ENCODE results near the gene HSDL1. TPM values are rescaled to one million over a fixed set of nuclear protein-coding genes. Genes with fewer than 3 reads are reported as not detected.
A peak's percentile ranks its signal among the peaks of the same experiment; 100 is the strongest.

HSDL1 gene
- polyA plus RNA-seq, 1 donor from 2014 or later = 217 TPM

DNA sequence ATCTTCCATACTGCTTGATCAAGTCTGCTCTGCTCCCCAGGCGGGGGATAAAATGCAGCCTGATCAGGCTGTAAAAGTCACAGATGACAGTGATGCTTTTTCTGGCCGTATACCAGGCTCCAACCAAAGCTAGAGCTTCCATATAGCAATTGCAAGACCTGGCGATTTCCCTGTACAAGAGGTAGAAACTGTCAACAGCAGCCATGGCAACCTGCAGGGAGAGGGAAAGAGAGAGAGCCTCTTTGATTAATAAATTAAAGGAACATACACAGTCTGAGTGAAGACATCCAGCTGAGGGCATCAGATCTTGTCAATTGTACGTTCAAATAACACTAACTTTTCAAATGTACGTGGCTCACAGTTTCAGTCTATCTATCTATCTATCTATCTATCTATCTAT is 13.9 kb downstream of the HSDL1 start:
- Histone ChIP-seq H3K9ac (ENCODE audit: low read length) (peak overlapping the region; percentile 25), H3K79me2 (replicated peaks; ENCODE audit: insufficient read depth, low read length) (peaks cover 26% of the 10 kb centered on the region), H3K27ac (ENCODE audit: low read length) (peak overlapping the region; percentile 71), H3K27me3 (ENCODE audit: insufficient read depth, low read depth, low read length) (no peaks in the 10 kb centered on the region), H3K36me3 (ENCODE audit: insufficient read depth, low read length) (no peaks in the 10 kb centered on the region), H3K4me2 (ENCODE audit: low read length) (peak overlapping the region; percentile 22), H2AFZ (ENCODE audit: low read depth, low read length) (no peak overlapping the region), H3K9me2 (ENCODE audit: insufficient read depth, low read length) (no peaks in the 10 kb centered on the region), H3K9me3 (ENCODE audit: low read length) (no peaks in the 10 kb centered on the region), H3F3A (ENCODE audit: insufficient read depth, low read length, poor library complexity, severe bottlenecking) (peaks cover 6% of the 10 kb centered on the region), H3K4me3 (ENCODE audit: low read length) (peak overlapping the region; percentile 42), H4K20me1 (ENCODE audit: insufficient read depth) (no peaks in the 10 kb centered on the region)
- TF ChIP-seq POLR2AphosphoS5 (IDR thresholded peaks at IDR 0.05) (no peak), EZH2 (IDR thresholded peaks at IDR 0.05; ENCODE audit: borderline replicate concordance, insufficient read depth, low read length, poor library complexity, severe bottlenecking) (no peak), RAD21 (conservative IDR thresholded peaks at IDR 0.05) (peak; percentile 29), SMC3 (conservative IDR thresholded peaks at IDR 0.05; ENCODE audit: poor library complexity) (peak; percentile 33), MXI1 (conservative IDR thresholded peaks at IDR 0.05; ENCODE audit: poor library complexity, severe bottlenecking) (peak; percentile 27), EP300 (conservative IDR thresholded peaks at IDR 0.05; ENCODE audit: poor library complexity, severe bottlenecking) (peak; percentile 72), CTCF (IDR thresholded peaks at IDR 0.05; ENCODE audit: poor library complexity, severe bottlenecking) (no peak), TAF1 (IDR thresholded peaks at IDR 0.05; ENCODE audit: low read depth) (no peak)
- TF ChIP-seq, protein P1, sequence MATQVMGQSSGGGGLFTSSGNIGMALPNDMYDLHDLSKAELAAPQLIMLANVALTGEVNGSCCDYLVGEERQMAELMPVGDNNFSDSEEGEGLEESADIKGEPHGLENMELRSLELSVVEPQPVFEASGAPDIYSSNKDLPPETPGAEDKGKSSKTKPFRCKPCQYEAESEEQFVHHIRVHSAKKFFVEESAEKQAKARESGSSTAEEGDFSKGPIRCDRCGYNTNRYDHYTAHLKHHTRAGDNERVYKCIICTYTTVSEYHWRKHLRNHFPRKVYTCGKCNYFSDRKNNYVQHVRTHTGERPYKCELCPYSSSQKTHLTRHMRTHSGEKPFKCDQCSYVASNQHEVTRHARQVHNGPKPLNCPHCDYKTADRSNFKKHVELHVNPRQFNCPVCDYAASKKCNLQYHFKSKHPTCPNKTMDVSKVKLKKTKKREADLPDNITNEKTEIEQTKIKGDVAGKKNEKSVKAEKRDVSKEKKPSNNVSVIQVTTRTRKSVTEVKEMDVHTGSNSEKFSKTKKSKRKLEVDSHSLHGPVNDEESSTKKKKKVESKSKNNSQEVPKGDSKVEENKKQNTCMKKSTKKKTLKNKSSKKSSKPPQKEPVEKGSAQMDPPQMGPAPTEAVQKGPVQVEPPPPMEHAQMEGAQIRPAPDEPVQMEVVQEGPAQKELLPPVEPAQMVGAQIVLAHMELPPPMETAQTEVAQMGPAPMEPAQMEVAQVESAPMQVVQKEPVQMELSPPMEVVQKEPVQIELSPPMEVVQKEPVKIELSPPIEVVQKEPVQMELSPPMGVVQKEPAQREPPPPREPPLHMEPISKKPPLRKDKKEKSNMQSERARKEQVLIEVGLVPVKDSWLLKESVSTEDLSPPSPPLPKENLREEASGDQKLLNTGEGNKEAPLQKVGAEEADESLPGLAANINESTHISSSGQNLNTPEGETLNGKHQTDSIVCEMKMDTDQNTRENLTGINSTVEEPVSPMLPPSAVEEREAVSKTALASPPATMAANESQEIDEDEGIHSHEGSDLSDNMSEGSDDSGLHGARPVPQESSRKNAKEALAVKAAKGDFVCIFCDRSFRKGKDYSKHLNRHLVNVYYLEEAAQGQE (IDR thresholded peaks at IDR 0.05; ENCODE audit: borderline replicate concordance) = no peak

DNA sequence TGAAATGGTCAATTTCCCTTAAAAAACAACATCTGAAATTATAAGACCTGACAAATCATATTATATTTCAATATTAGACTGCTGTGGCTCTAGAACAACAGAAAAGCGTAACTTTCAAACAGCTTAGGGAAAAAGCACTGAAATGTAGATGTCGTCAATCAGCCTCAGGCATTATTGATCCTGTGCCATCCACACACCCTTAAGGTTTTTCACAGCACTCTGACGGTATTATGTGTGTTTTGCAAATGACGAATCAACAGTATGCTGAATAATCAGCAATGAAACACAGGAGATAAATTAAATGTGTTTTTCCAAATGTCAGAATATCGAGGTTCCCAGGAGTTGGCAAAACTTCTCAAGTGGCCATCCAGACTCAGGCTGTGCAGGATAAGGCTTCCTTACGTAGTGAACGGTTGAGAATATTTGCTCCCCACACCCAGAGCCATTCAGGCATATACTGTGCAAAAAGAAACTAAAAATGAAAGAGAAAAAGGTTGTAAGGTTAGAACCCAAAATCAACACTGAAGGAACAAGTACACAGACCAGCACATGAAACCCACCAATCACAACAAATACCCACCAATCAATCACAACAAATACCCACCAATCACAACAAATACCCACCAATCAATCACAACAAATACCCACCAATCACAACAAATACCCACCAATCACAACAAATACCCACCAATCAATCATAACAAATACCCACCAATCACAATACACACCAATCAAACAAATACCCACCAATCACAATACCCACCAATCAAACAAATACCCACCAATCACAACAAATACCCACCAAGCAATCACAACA is 20.5 kb downstream of the HSDL1 start:
- TF ChIP-seq MXI1 (conservative IDR thresholded peaks at IDR 0.05; ENCODE audit: poor library complexity, severe bottlenecking) (no peak), TAF1 (IDR thresholded peaks at IDR 0.05; ENCODE audit: low read depth) (no peak), EZH2 (IDR thresholded peaks at IDR 0.05; ENCODE audit: borderline replicate concordance, insufficient read depth, low read length, poor library complexity, severe bottlenecking) (no peak), POLR2AphosphoS5 (IDR thresholded peaks at IDR 0.05) (no peak), RAD21 (conservative IDR thresholded peaks at IDR 0.05) (no peak), EP300 (conservative IDR thresholded peaks at IDR 0.05; ENCODE audit: poor library complexity, severe bottlenecking) (no peak), CTCF (IDR thresholded peaks at IDR 0.05; ENCODE audit: poor library complexity, severe bottlenecking) (no peak), SMC3 (conservative IDR thresholded peaks at IDR 0.05; ENCODE audit: poor library complexity) (no peak)
- TF ChIP-seq, protein P1 (IDR thresholded peaks at IDR 0.05; ENCODE audit: borderline replicate concordance) = no peak
- Histone ChIP-seq H2AFZ (ENCODE audit: low read depth, low read length) (no peak overlapping the region), H3K36me3 (ENCODE audit: insufficient read depth, low read length) (peaks cover 13% of the 10 kb centered on the region), H3K4me3 (ENCODE audit: low read length) (no peak overlapping the region), H4K20me1 (ENCODE audit: insufficient read depth) (no peaks in the 10 kb centered on the region), H3K4me2 (ENCODE audit: low read length) (no peak overlapping the region), H3K9ac (ENCODE audit: low read length) (no peak overlapping the region), H3K9me3 (ENCODE audit: low read length) (no peaks in the 10 kb centered on the region), H3K27me3 (ENCODE audit: insufficient read depth, low read depth, low read length) (no peaks in the 10 kb centered on the region), H3F3A (ENCODE audit: insufficient read depth, low read length, poor library complexity, severe bottlenecking) (peaks cover 2% of the 10 kb centered on the region), H3K9me2 (ENCODE audit: insufficient read depth, low read length) (no peaks in the 10 kb centered on the region), H3K79me2 (replicated peaks; ENCODE audit: insufficient read depth, low read length) (no peaks in the 10 kb centered on the region), H3K27ac (ENCODE audit: low read length) (no peak overlapping the region)
